Left lung (tissue), 10 donors: ENCODE measurements around the gene SIN3A. TPM values are rescaled to one million over a fixed set of nuclear protein-coding genes. Genes with fewer than 3 reads are reported as not detected.

Experiments used
- ATAC-seq: fragments of 200-7000 bp; cut with Tn5 transposase; one replicate; pipeline ENCODE4 v1.9.1; 2020; ENCODE audit warnings: moderate library complexity
- DNase-seq, 4 donors: peaks; one replicate each; pipeline ENCODE4 v3.0.0-alpha.2; 2013 to 2020
- H3K27ac ChIP-seq, 2 donors: fragments of 200-600 bp; sonication (generic) in 1 of 2; one replicate each; pipeline versions ENCODE4 v1.5.0 to v1.8.0; 2020 to 2021
- H3K27me3 ChIP-seq, 2 donors: fragments of 200-600 bp; sonication (generic) in 1 of 2; one replicate each; pipeline versions ENCODE4 v1.5.0 to v1.8.0; 2020 to 2021
- H3K36me3 ChIP-seq, 2 donors: fragments of 200-600 bp; sonication (generic) in 1 of 2; one replicate each; pipeline versions ENCODE4 v1.5.0 to v1.8.0; 2020 to 2021
- H3K4me1 ChIP-seq, 2 donors: fragments of 200-600 bp; one replicate each; pipeline ENCODE4 v1.8.0; 2021
- H3K4me3 ChIP-seq, 2 donors: fragments of 200-600 bp; sonication (generic) in 1 of 2; one replicate each; pipeline versions ENCODE4 v1.5.0 to v1.8.0; 2020 to 2021; ENCODE audit warnings: mild to moderate bottlenecking in 1 of 2
- H3K9me3 ChIP-seq, 2 donors: fragments of 200-600 bp; sonication (generic) in 1 of 2; one replicate each; pipeline versions ENCODE4 v1.5.0 to v1.8.0; 2020 to 2021
- intact Hi-C, 2 donors: fragments of 100-400 bp; cut with DNase I; formaldehyde crosslinking; loops; one replicate each; pipeline versions ENCODE4 v1.11.2 to v1.14.2; 2022
- polyA plus RNA-seq, 6 donors: library from polyadenylated mRNA; unstranded; fragments of 120-200 nt; gene quantifications; one replicate each; pipeline ENCODE4 v1.2.1, GENCODE V29; 2013; ENCODE audit not compliant: insufficient read length in 6 of 6
- total RNA-seq, 2 donors: library from RNA; stranded (reverse); fragmentation: NEBNext Ultra II Directional; extraction: Animal tissue kit (Norgen Biotek cat#: 25700); gene quantifications; one replicate each; pipeline ENCODE4 v1.2.1, GENCODE V29; 2021
- TF ChIP-seq, protein P1 (sequence below), 2 donors: fragments of 200-600 bp; sonication (generic) in 1 of 2; IDR thresholded peaks; one replicate each; pipeline versions ENCODE4 v1.5.0 to v1.8.0; 2021; ENCODE audit warnings: antibody characterized with exemption in 2 of 2
- donor health status: DM: no; HTN: yes; CAD: no.
- donor health status: DM: no; HTN: no; CAD: no.

The SIN3A gene
- total and polyA plus RNA-seq, 8 donors, result 49.4 to 67.5 (median 62.1) TPM

DNA sequence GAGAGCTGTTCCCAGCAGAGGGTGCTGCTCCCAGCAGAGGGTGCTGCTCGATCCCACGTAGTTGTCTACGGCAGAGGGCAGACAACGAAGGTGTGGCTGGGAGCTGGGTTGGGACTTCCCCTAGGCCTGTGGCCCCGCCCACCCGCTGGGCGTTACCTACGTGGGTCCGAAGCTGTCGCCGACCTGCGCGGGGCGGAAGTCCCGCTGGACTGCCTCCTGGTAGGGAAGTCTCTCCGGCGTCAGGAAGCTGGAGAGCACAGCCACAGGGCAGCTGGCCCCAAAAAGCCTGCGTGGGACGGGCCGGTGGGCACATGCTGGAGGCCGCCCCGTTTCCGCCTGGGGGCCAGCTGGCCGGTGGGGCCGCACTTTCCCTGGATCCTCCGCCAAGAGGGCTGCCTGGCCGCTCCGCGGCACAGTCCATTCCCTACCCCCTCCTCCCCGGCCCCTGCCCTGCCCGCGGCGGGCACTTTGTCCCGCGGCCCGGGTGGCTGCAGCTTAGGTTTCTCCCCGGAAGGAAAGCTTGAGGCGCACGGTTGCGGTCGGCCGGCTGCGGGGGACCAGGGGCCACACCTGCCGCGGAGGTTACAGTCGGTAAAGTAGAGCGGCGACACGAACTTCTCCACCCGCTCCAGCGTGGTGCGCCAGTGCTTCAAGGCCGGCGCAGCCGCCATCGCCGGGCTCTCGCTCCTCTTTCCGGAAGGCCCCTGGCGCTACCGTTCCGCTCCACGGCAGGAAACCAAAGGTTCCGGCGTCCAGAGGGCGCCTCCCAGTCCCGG lies 83.4 kb downstream of the SIN3A start, which contains the start of gene MAN2C1:
MAN2C1 (minus strand) TSS at position 695 of the 776 bp plus-strand sequence; CDS start at position 671, 24 bp downstream.
- peak; percentile 88 to 99 (median 96) for DNase-seq

DNA sequence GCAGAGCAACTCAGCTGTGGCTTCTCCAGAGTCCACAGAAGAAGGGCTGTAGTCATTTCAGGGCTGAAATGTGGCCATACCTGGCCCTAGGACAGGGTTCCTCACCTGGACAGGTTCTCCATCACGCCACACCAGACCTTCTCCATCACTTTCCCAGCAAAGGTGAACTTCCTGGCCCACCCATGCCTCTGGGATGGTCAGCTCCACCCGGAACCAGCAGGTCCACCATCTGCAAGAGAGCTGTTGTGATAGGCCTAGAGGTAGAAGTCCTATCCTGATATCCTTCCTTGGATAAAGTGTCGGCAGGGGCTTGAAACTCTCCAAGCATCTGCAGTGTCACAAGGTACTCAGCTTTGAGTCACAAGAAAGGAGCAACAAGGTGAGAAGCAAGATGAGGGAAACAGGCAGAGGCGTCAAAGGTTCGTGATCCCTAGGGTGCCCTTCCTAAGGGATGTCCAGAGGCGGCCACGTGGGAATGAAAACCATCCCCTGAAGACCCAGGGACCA lies 84.0 kb downstream of the SIN3A start:
- Histone ChIP-seq H3K27ac (peak overlapping the region; percentile 95 to 98), H3K36me3 (peaks cover 0 to 67% of the 10 kb centered on the region in 2 donors), H3K9me3 (no peaks in the 10 kb centered on the region), H3K4me1 (peaks cover 11 to 27% of the 10 kb centered on the region in 2 donors), H3K4me3 (peak overlapping the region; percentile 80 to 95), H3K27me3 (no peaks in the 10 kb centered on the region)
- ATAC-seq (no peak), DNase-seq (no peak)
- intact Hi-C loops, result no loop called here
- TF ChIP-seq, protein P1, sequence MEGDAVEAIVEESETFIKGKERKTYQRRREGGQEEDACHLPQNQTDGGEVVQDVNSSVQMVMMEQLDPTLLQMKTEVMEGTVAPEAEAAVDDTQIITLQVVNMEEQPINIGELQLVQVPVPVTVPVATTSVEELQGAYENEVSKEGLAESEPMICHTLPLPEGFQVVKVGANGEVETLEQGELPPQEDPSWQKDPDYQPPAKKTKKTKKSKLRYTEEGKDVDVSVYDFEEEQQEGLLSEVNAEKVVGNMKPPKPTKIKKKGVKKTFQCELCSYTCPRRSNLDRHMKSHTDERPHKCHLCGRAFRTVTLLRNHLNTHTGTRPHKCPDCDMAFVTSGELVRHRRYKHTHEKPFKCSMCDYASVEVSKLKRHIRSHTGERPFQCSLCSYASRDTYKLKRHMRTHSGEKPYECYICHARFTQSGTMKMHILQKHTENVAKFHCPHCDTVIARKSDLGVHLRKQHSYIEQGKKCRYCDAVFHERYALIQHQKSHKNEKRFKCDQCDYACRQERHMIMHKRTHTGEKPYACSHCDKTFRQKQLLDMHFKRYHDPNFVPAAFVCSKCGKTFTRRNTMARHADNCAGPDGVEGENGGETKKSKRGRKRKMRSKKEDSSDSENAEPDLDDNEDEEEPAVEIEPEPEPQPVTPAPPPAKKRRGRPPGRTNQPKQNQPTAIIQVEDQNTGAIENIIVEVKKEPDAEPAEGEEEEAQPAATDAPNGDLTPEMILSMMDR (IDR thresholded peaks at IDR 0.05), result no peak

More for the DNA sequence above, 83.4 kb downstream of the SIN3A start, which contains the start of gene MAN2C1:
- ATAC-seq, result peak; percentile 97
- Histone ChIP-seq H3K36me3 (peaks cover 0 to 67% of the 10 kb centered on the region in 2 donors), H3K27me3 (no peaks in the 10 kb centered on the region), H3K4me3 (peak within 1 kb of the TSS; percentile 80 to 95), H3K27ac (peak within 1 kb of the TSS; percentile 95 to 98), H3K9me3 (no peaks in the 10 kb centered on the region), H3K4me1 (peaks cover 11 to 27% of the 10 kb centered on the region in 2 donors)
- TF ChIP-seq, protein P1 (IDR thresholded peaks at IDR 0.05), result peak; percentile 41 to 52
- intact Hi-C loops, result no loop called here

DNA sequence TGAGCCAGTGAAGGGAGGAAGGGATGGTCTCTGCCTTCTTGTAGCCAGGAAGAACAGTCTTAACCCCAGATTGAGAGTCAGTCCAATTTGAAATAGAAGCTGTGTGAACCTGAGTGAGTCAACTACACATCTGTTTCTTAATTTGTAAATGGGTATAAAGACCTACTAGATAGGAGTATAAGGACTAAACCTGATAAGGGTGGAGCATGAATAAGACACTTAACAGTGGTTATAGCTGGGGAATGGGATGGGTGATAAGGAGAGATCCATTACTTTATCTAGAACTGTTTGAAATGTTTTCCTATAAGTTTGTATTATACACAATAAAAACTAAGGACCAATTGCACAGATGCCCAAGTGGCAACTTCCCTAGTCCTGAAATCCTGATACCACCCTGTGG lies 84.5 kb downstream of the SIN3A start:
- Histone ChIP-seq H3K4me1 (peaks cover 11 to 27% of the 10 kb centered on the region in 2 donors), H3K9me3 (no peaks in the 10 kb centered on the region), H3K36me3 (peaks cover 0 to 67% of the 10 kb centered on the region in 2 donors), H3K27ac (peak overlapping the region in 1 of 2 donors; percentile 95), H3K4me3 (no peak overlapping the region), H3K27me3 (no peaks in the 10 kb centered on the region)
- TF ChIP-seq, protein P1 (IDR thresholded peaks at IDR 0.05), result no peak
- intact Hi-C loops, result no loop called here
- DNase-seq (no peak), ATAC-seq (no peak)

DNA sequence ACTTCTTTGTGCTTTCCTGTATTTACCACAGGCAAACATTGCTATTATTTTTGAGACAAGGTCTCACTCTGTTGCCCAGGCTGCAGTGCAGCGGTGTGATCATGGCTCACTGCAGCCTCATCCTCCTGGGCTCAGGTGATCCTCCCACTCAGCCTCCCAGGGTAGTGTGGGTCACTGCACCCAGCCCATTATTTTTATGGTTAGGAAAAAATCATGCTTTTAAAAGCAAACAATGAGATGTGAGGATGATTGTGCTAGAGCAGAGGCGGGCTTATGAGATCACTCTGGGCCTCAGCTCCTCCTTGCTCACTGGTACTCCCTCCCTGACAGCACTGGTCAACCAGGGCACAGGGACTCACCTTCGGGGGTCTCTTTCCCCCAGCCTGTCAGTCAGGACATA lies 85.3 kb downstream of the SIN3A start:
- H3K36me3 ChIP-seq, result peaks cover 0 to 67% of the 10 kb centered on the region in 2 donors
- H3K27me3 ChIP-seq, result no peaks in the 10 kb centered on the region
- peaks cover 11 to 27% of the 10 kb centered on the region in 2 donors for H3K4me1 ChIP-seq
- intact Hi-C loops, result no loop called here
- H3K27ac ChIP-seq, result no peak overlapping the region
- TF ChIP-seq, protein P1 (IDR thresholded peaks at IDR 0.05), result no peak
- no peak for ATAC-seq
- H3K4me3 ChIP-seq, result no peak overlapping the region
- no peaks in the 10 kb centered on the region for H3K9me3 ChIP-seq
- DNase-seq, result no peak

DNA sequence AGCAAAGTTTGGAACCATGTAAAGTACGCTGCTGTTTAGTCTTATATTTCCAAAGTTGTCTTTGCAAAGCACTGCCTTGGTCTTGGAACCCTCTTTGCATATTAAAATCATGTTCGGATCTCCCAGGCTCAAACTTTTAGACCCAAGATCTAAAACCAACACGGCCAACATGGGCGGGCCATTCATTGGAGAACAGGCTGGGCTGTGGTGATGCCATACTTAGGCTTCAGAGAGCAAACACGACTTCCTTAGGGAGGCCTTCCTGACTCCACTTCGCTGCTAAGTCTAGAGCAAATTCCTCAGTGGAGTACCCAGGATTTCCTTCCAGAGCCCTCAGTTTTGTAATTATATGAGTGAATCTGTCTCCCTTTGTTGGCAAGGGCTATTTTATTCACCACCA lies 86.6 kb downstream of the SIN3A start:
- Histone ChIP-seq H3K4me3 (no peak overlapping the region), H3K27ac (no peak overlapping the region), H3K36me3 (peaks cover 0 to 75% of the 10 kb centered on the region in 2 donors), H3K27me3 (no peaks in the 10 kb centered on the region), H3K4me1 (peaks cover 11 to 23% of the 10 kb centered on the region in 2 donors), H3K9me3 (no peaks in the 10 kb centered on the region)
- TF ChIP-seq, protein P1 (IDR thresholded peaks at IDR 0.05), result no peak
- DNase-seq (no peak), ATAC-seq (no peak)
- intact Hi-C loops, result no loop called here
